PC-9 (cell line): ENCODE measurements around the gene KCNJ8. TPM values are rescaled to one million over a fixed set of nuclear protein-coding genes. Genes with fewer than 3 reads are reported as not detected.

ENCODE experiments used
- BruUV-seq: library from RNA; stranded (reverse); fragments of 400-500 nt; replicated peaks from 2 replicates; lab custom pipeline; 2021; lab: Mats Ljungman, UMichigan
- CTCF ChIA-PET: fragments of 300-600 bp; sonication (Branson Sonifier 250); formaldehyde crosslinking; loops from one replicate; lab custom pipeline; 2022; ENCODE audit warnings: antibody characterized with exemption; lab: Charles Lee
- POLR2A ChIA-PET: fragments of 300-600 bp; sonication (Branson Sonifier 250); formaldehyde crosslinking; loops from one replicate; lab custom pipeline; 2022; ENCODE audit warnings: antibody characterized with exemption; ENCODE audit not compliant: unreplicated experiment; lab: Charles Lee
- DNase-seq, 2 experiments: peaks; one replicate each; pipeline versions ENCODE4 v3.0.0 to v3.0.0-alpha.2; 2015 to 2022; ENCODE audit warnings: mixed read lengths in 1 of 2
- H2AFZ ChIP-seq: fragments of 200-600 bp; sonication (generic); 2 replicates; pipeline ENCODE4 v1.8.1; 2017; ENCODE audit warnings: antibody characterized with exemption
- H3F3A ChIP-seq: fragments of 200-600 bp; sonication (generic); 2 replicates; pipeline ENCODE4 v1.8.1; 2017; ENCODE audit warnings: antibody characterized with exemption, mild to moderate bottlenecking, low read depth; ENCODE audit not compliant: insufficient read depth
- H3K27ac ChIP-seq: fragments of 200-600 bp; sonication (generic); 2 replicates; pipeline ENCODE4 v1.6.1; 2016; ENCODE audit warnings: mixed run types
- H3K27me3 ChIP-seq: fragments of 200-600 bp; sonication (generic); 2 replicates; pipeline ENCODE4 v1.6.1; 2016; ENCODE audit warnings: low read depth, mixed run types; ENCODE audit not compliant: insufficient read depth
- H3K36me3 ChIP-seq: fragments of 200-600 bp; sonication (generic); 2 replicates; pipeline ENCODE4 v1.6.1; 2016; ENCODE audit warnings: low read depth, mixed run types
- H3K4me1 ChIP-seq: fragments of 200-600 bp; sonication (generic); replicated peaks from 2 replicates; pipeline ENCODE4 v1.6.1; 2016; ENCODE audit warnings: mixed run types; ENCODE audit not compliant: insufficient read depth
- H3K4me2 ChIP-seq: fragments of 200-600 bp; sonication (generic); 2 replicates; pipeline ENCODE4 v1.6.1; 2017; ENCODE audit warnings: mixed run types
- H3K4me3 ChIP-seq: fragments of 200-600 bp; sonication (generic); 2 replicates; pipeline ENCODE4 v1.6.1; 2016; ENCODE audit warnings: mixed run types
- H3K79me2 ChIP-seq: fragments of 200-600 bp; sonication (generic); 2 replicates; pipeline ENCODE4 v1.6.1; 2017; ENCODE audit warnings: low read depth, mixed run types
- H3K9me2 ChIP-seq: fragments of 200-600 bp; sonication (generic); 2 replicates; pipeline ENCODE4 v1.8.1; 2017; ENCODE audit warnings: mild to moderate bottlenecking; ENCODE audit not compliant: insufficient read depth
- H3K9me3 ChIP-seq: fragments of 200-600 bp; sonication (generic); 2 replicates; pipeline ENCODE4 v1.8.1; 2016; ENCODE audit warnings: low read depth; ENCODE audit not compliant: insufficient read depth
- H4K20me1 ChIP-seq: fragments of 200-600 bp; sonication (generic); 2 replicates; pipeline ENCODE4 v1.8.1; 2017; ENCODE audit not compliant: insufficient read depth
- CTCF ChIP-seq: fragments of 200-600 bp; sonication (generic); conservative IDR thresholded peaks from 2 replicates; pipeline ENCODE4 v1.6.1; 2017; ENCODE audit warnings: mixed run types, antibody characterized with exemption, mild to moderate bottlenecking, moderate library complexity
- EZH2 ChIP-seq: fragments of 200-600 bp; sonication (generic); IDR thresholded peaks from 2 replicates; pipeline ENCODE4 v1.8.0; 2017; ENCODE audit warnings: antibody characterized with exemption, low read depth
- intact Hi-C: fragments of 100-400 bp; cut with micrococcal nuclease; formaldehyde crosslinking; loops from one replicate; pipeline ENCODE4 v1.10.0; 2022; ENCODE audit not compliant: unreplicated experiment
- total RNA-seq: library from RNA; stranded (reverse); gene quantifications from 2 replicates; pipeline ENCODE4 v1.2.3, GENCODE V29; 2021

KCNJ8 gene
- total RNA-seq, 1 experiment from 2014 or later = not detected

- no peaks in the 10 kb centered on the region for H3F3A ChIP-seq
- no peak overlapping the region for H2AFZ ChIP-seq
- H3K27me3 ChIP-seq = no peaks in the 10 kb centered on the region
- intact Hi-C loops = no loop called here
- no TSS peak for BruUV-seq
- DNase-seq = no peak
- H4K20me1 ChIP-seq = no peaks in the 10 kb centered on the region
- H3K36me3 ChIP-seq = no peaks in the 10 kb centered on the region
- no peak overlapping the region for H3K4me2 ChIP-seq
- no peak overlapping the region for H3K4me3 ChIP-seq
- no peaks in the 10 kb centered on the region for H3K9me2 ChIP-seq
- no peaks in the 10 kb centered on the region for H3K9me3 ChIP-seq
- no peak overlapping the region for H3K27ac ChIP-seq
- CTCF ChIA-PET = no interaction called here
- H3K4me1 ChIP-seq = no peaks in the 10 kb centered on the region
- H3K79me2 ChIP-seq = no peaks in the 10 kb centered on the region
- TF ChIP-seq CTCF (no peak), EZH2 (no peak)
- POLR2A ChIA-PET = no interaction called here
Measured at GRCh38 chr12:21731144-21731543, 43.4 kb downstream of the KCNJ8 start.

DNA sequence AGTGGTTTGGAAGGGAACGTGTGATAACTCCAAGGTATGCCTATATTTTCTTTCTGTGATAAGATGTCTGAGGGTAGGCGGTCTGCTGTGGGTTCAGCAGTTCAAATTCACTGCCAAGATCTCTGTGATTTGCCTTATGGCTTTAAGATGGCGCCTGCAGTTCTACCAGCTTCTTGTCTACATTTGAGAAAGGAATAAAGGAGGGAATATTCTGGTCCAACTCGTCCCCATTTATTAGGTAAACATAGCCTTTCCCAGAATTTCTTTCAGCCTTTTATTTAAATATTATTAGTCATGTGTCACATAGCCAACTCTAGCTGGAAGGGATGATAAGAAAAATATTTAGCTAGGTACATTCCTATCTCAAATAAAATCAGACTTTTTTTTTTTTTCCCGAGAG, 48.8 kb downstream of the KCNJ8 start:
- no peak overlapping the region for H2AFZ ChIP-seq
- ChIA-PET CTCF (no interaction called here), POLR2A (no interaction called here)
- DNase-seq = no peak
- H3K4me3 ChIP-seq = no peak overlapping the region
- H3F3A ChIP-seq = no peaks in the 10 kb centered on the region
- no peaks in the 10 kb centered on the region for H3K9me3 ChIP-seq
- TF ChIP-seq EZH2 (no peak), CTCF (no peak)
- no peaks in the 10 kb centered on the region for H3K27me3 ChIP-seq
- no peaks in the 10 kb centered on the region for H4K20me1 ChIP-seq
- H3K79me2 ChIP-seq = no peaks in the 10 kb centered on the region
- H3K36me3 ChIP-seq = no peaks in the 10 kb centered on the region
- no peak overlapping the region for H3K4me2 ChIP-seq
- no peaks in the 10 kb centered on the region for H3K9me2 ChIP-seq
- intact Hi-C loops = no loop called here
- no peaks in the 10 kb centered on the region for H3K4me1 ChIP-seq
- H3K27ac ChIP-seq = no peak overlapping the region
- no TSS peak for BruUV-seq

- Histone ChIP-seq H3K4me3 (no peak overlapping the region), H3K4me2 (no peak overlapping the region), H3K4me1 (no peaks in the 10 kb centered on the region), H3K9me2 (0 out of 2 replicates have a peak, but pooled peaks cover 4% of the 10 kb centered on the region), H3K27ac (no peak overlapping the region), H4K20me1 (no peaks in the 10 kb centered on the region), H3K9me3 (no peaks in the 10 kb centered on the region), H3K27me3 (no peaks in the 10 kb centered on the region), H3K36me3 (no peaks in the 10 kb centered on the region), H3K79me2 (no peaks in the 10 kb centered on the region), H2AFZ (no peak overlapping the region), H3F3A (no peaks in the 10 kb centered on the region)
- intact Hi-C loops = no loop called here
- TF ChIP-seq EZH2 (no peak), CTCF (no peak)
- DNase-seq = no peak
- ChIA-PET POLR2A (no interaction called here), CTCF (no interaction called here)
- BruUV-seq = no TSS peak
Measured at GRCh38 chr12:21718944-21719650, 55.4 kb downstream of the KCNJ8 start.
